IPS-20b (cell line): ENCODE measurements around the gene ACVR1.

Experiments
- H3K27ac ChIP-seq: one replicate; pipeline ENCODE4 v1.5.1; 2013; ENCODE audit warnings: low read length
- H3K27me3 ChIP-seq: 2 replicates; pipeline ENCODE4 v1.6.1; 2013; ENCODE audit warnings: mild to moderate bottlenecking, low read length, inconsistent platforms; ENCODE audit not compliant: insufficient read depth
- H3K36me3 ChIP-seq: 2 replicates; pipeline ENCODE4 v1.6.1; 2013; ENCODE audit warnings: low read depth, mild to moderate bottlenecking, inconsistent platforms, low read length, moderate library complexity; ENCODE audit not compliant: insufficient read depth
- H3K4me1 ChIP-seq: 2 replicates; pipeline ENCODE4 v1.6.1; 2013; ENCODE audit warnings: mild to moderate bottlenecking, control low read depth, inconsistent platforms, low read length, moderate library complexity; ENCODE audit not compliant: insufficient read depth
- H3K4me3 ChIP-seq: 2 replicates; pipeline ENCODE4 v1.5.1; 2013; ENCODE audit warnings: mild to moderate bottlenecking, low read length, inconsistent platforms
- H3K9ac ChIP-seq: 2 replicates; pipeline ENCODE4 v1.6.1; 2013; ENCODE audit warnings: low read depth, mild to moderate bottlenecking, inconsistent platforms, low read length, moderate library complexity
- H3K9me3 ChIP-seq: 2 replicates; pipeline ENCODE4 v1.6.1; 2013; ENCODE audit warnings: mild to moderate bottlenecking, low read depth, low read length, inconsistent platforms; ENCODE audit not compliant: insufficient read depth

Gene ACVR1

DNA sequence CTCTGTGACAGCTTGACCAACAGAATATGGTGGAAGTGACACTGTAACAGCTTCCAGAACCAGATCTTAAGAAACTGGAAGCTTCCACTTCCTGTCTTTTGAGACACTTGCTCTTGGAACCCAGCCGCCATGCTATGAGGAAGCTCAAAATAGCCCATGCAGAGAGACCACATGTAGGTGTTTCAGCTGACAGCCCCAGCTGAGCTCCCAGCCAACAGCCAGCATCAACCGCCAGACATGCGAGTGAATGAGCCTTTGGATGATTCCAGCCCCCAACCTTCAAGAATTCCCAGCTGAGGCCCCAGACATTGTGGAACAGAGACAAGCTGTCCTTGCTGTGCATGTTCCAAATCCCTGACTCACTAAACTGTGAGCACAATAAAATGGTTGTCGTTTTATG, 27.9 kb downstream of the ACVR1 start:
- no peak overlapping the region for H3K4me3 ChIP-seq

DNA sequence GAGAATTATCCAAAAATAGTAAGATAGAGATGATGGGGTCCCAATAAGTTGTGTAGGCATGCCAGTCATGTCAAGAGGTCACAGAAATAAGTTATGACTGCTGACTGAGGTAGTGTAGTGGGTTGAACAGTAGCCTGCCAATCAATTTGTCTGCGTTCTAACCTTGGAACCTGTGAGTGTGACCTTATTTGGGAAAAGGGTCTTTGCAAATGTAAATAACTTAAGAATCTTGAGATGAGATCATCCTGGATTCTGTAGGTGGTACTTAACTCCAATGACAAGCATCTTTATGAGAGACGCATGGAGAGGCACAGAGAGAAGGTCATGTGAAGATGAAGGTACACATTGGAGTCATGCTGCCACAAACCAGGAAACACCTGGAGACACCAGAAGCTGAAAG, 31.0 kb downstream of the ACVR1 start:
- H3K36me3 ChIP-seq: no peaks in the 10 kb centered on the region
- H3K27ac ChIP-seq: no peak overlapping the region
- H3K9ac ChIP-seq: no peak overlapping the region
- H3K4me1 ChIP-seq: peaks cover 19% of the 10 kb centered on the region
- no peaks in the 10 kb centered on the region for H3K27me3 ChIP-seq
- no peak overlapping the region for H3K4me3 ChIP-seq
- no peaks in the 10 kb centered on the region for H3K9me3 ChIP-seq

More for the DNA sequence above, 27.9 kb downstream of the ACVR1 start:
- no peak overlapping the region for H3K27ac ChIP-seq
- no peak overlapping the region for H3K9ac ChIP-seq
- H3K36me3 ChIP-seq: no peaks in the 10 kb centered on the region
- peaks cover 9% of the 10 kb centered on the region for H3K4me1 ChIP-seq
- H3K27me3 ChIP-seq: no peaks in the 10 kb centered on the region
- H3K9me3 ChIP-seq: no peaks in the 10 kb centered on the region

DNA sequence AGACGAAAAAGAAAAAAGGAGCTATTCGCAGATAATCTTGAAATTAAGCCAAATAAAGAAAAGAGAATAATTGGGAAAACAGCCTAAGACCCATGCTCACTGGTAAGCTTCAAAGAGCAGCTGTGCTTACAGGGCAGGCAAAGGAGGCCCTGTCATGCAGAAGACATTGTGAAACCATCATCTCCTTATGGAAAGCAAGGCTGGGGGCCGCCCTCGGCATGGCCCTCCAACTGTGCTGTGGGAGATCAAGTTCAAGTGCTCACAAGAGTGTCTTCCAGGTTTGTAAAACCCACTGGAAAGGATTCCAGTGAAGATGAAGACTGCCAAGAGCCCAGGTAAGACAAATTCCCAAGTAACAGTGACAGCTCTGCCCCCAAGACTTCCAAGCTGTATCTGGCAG, 32.2 kb downstream of the ACVR1 start:
- H3K27me3 ChIP-seq: no peaks in the 10 kb centered on the region
- no peak overlapping the region for H3K4me3 ChIP-seq
- peaks cover 29% of the 10 kb centered on the region for H3K4me1 ChIP-seq
- no peak overlapping the region for H3K9ac ChIP-seq
- no peaks in the 10 kb centered on the region for H3K36me3 ChIP-seq
- no peak overlapping the region for H3K27ac ChIP-seq
- H3K9me3 ChIP-seq: no peaks in the 10 kb centered on the region

DNA sequence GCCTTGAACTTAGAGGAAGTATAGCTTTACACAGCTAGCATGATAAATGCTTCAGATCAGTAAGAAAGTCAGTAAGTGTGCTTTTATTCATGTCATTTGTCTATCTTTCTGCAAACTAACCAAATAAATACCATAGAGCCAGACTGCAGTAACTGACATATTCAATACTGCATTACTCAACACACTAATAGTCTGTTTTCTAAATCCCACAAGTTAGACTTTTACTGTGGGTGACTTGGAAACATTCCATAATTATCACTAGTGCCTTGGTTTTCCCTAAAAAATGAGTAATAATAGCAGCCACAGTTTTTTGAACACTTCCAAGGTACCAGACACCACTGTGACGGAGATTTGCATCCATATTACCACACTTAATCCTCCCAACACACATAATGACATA, 33.0 kb downstream of the ACVR1 start:
- Histone ChIP-seq H3K36me3 (no peaks in the 10 kb centered on the region), H3K4me3 (no peak overlapping the region)

DNA sequence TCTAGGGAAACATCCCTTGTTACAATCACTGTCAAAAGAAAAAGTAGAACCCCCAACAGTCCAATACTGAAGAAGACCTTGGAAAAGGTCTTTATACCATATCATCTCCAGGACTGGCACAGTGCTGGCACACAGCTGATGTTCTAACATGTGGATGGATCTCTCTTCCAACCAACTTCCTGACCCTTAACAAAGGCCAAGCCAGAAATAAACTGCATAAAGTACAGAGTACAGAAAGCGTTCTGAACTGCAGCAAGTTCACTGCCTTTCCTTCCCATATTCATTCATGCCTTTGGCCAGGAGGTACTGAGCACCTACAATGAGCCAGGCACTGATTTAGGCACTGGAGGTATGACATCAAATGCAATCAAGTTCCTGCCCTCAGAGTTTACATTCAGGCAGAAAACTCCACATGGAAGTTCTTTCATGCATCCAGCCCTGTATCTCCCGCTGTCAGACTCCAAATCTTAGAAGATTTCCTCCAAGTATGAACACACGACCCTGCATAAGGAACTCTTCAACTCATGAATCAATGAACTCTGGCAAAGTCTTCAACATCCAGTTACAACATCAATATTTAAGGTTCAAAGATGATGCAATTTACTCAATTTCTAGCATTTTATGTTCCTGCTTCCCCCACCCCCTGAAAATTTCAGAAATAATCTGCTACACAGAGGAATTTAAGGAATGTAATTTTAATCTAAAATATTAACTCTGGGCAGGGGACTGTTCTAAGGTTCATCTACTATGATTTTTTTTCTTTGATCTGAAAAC, 33.8 kb downstream of the ACVR1 start:
- Histone ChIP-seq H3K27me3 (no peaks in the 10 kb centered on the region), H3K4me3 (no peak overlapping the region), H3K9me3 (no peaks in the 10 kb centered on the region), H3K4me1 (peaks cover 41% of the 10 kb centered on the region), H3K27ac (no peak overlapping the region), H3K9ac (no peak overlapping the region), H3K36me3 (no peaks in the 10 kb centered on the region)

More for the DNA sequence above, 33.0 kb downstream of the ACVR1 start:
- H3K27me3 ChIP-seq: no peaks in the 10 kb centered on the region
- H3K4me1 ChIP-seq: peaks cover 33% of the 10 kb centered on the region
- no peak overlapping the region for H3K9ac ChIP-seq
- H3K27ac ChIP-seq: no peak overlapping the region
- H3K9me3 ChIP-seq: no peaks in the 10 kb centered on the region

DNA sequence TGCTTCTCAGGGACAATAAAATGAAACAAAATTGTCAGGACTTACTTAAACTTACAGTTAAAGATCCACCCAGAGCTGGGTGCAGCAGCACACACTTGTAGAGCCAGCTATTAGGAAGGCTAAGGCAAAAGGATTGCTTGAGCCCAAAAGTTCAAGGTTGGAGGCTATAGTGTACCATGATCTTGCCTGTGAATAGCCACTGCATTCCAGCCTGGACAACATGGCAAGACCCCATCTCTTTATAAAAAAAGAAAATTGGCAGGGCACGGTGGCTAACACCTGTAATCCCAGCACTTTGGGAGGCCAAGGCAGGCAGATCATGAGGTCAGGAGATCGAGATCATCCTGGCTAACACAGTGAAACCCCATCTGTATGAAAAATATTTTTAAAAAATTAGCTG, 34.6 kb downstream of the ACVR1 start:
- Histone ChIP-seq H3K9me3 (no peaks in the 10 kb centered on the region), H3K4me3 (no peak overlapping the region), H3K27me3 (no peaks in the 10 kb centered on the region), H3K4me1 (peaks cover 48% of the 10 kb centered on the region), H3K27ac (no peak overlapping the region), H3K9ac (no peak overlapping the region), H3K36me3 (no peaks in the 10 kb centered on the region)

DNA sequence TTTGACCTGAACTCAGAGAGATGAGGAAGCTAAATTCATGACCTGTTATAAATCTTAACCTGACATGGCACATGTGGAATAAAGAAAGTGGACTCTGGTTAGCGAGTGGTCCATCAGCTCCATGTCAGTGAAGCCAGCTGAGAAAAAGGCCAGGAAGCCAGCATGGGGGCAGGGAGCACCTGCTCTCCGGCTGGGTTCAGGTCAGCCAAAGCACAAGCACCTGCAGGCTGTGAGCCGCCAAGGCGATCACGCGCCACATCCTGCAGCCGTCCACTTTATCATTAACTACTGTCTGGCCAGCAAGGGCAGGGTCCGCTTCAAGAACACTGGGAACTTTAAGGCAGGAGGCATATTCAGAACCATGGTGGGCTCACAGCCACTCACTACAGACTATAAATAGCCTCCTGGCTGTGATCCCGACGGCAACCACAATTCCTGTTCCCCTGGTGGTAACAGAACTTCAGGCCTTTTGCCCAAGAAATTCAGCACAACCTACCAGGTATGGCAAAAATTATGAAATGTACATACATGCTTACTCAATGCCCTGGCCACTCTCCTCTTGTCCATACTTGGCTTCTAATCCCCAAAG, 35.5 kb downstream of the ACVR1 start:
- peaks cover 57% of the 10 kb centered on the region for H3K4me1 ChIP-seq
- no peaks in the 10 kb centered on the region for H3K27me3 ChIP-seq
- H3K9ac ChIP-seq: no peak overlapping the region
- H3K36me3 ChIP-seq: no peaks in the 10 kb centered on the region
- H3K4me3 ChIP-seq: no peak overlapping the region
- no peak overlapping the region for H3K27ac ChIP-seq
- no peaks in the 10 kb centered on the region for H3K9me3 ChIP-seq

DNA sequence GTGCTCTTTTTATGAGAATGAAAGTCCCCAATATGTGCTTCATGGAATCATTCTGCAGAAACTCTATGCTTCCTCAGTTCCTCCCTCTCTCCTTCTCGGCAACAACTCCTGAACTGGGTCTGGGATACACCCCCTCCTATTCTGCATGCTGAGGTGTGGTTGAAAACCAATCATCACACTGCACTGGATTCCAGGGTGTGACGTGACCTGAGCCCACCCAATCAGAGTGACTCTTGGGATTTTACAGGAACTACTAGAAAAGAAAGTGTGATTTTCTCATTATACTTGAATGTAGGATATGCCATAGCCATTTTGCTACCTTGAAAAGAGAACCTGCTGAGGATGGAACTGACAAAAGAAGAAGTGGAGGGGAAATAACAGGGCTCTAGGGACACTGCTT, 36.3 kb downstream of the ACVR1 start:
- Histone ChIP-seq H3K27ac (no peak overlapping the region), H3K9ac (no peak overlapping the region), H3K4me3 (peak overlapping the region; percentile 41; the same call in 1 of the 2 replicates), H3K9me3 (no peaks in the 10 kb centered on the region), H3K4me1 (peaks cover 56% of the 10 kb centered on the region), H3K27me3 (no peaks in the 10 kb centered on the region), H3K36me3 (no peaks in the 10 kb centered on the region)

DNA sequence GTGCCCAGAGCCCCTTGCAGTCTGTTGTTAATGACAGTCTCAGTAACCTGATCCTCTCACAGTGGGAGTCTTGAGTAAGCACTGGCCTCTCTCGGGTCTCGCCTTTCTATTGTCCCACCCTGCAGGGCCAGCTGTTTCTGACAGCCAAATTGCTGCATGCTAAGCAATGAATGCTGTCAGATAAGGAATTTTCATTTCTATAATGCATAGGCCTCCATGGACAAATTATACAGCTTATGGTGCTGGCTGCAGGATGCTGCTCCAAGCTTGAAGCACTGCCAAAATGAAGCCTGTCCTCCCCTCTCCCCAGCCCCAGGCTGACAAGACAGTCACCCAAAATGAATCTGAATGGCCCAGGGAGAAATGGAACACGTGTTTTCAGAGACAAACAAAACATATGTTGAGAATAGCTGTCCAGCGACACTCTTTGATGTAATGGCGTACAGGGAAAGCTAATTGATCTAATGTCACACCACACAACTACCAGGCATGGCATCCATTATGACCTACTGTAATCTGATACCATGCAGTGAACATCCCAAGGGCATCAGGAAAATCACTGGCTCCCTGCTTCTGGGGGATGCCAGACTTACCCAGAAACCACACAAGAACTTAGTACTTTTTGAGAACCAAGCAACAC, 36.8 kb downstream of the ACVR1 start:
- Histone ChIP-seq H3K4me3 (peak overlapping the region; percentile 41; the same call in 1 of the 2 replicates), H3K4me1 (peaks cover 56% of the 10 kb centered on the region), H3K9ac (no peak overlapping the region), H3K27ac (no peak overlapping the region), H3K27me3 (no peaks in the 10 kb centered on the region), H3K9me3 (no peaks in the 10 kb centered on the region), H3K36me3 (no peaks in the 10 kb centered on the region)

DNA sequence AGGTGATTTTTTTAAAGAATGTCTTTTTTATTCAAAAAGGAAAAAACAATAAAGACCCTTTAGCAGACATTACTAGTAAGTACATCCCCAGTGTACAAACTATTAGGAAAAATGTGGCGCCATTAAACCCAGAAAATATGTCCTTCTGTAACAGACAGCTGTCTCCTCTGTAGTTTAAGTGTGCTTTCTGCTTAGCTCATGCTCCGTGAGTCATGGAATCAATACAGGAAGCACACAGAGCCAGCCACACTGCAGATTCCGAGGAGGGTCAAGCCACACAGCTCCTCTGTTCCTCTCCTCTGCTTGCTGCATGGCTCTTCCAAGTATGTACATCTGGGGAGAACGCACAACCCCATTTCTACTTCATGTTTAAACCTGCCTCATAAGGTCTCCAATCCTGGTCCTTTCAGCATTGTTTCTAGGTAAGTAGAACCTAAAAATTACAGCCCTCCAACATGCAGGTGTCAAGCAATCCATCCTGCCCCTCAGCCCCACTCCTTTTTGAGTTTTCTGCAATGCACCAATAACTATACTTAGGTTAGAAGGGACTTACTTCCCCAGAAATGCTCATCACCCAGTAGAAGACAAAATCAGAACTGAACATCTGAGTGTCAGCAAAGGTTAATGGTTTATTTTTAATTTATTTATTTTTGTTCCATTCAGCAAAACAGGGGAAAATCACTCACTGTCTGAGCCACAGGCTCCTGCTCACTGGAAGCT, 37.5 kb downstream of the ACVR1 start:
- 0 out of 2 replicates have a peak overlapping the region, but pooled peaks have one; percentile 11 for H3K4me3 ChIP-seq
- no peaks in the 10 kb centered on the region for H3K27me3 ChIP-seq
- peak overlapping the region; percentile 18; the same call in 1 of the 2 replicates for H3K9ac ChIP-seq
- no peaks in the 10 kb centered on the region for H3K9me3 ChIP-seq
- H3K27ac ChIP-seq: no peak overlapping the region
- peaks cover 56% of the 10 kb centered on the region for H3K4me1 ChIP-seq
- H3K36me3 ChIP-seq: no peaks in the 10 kb centered on the region

DNA sequence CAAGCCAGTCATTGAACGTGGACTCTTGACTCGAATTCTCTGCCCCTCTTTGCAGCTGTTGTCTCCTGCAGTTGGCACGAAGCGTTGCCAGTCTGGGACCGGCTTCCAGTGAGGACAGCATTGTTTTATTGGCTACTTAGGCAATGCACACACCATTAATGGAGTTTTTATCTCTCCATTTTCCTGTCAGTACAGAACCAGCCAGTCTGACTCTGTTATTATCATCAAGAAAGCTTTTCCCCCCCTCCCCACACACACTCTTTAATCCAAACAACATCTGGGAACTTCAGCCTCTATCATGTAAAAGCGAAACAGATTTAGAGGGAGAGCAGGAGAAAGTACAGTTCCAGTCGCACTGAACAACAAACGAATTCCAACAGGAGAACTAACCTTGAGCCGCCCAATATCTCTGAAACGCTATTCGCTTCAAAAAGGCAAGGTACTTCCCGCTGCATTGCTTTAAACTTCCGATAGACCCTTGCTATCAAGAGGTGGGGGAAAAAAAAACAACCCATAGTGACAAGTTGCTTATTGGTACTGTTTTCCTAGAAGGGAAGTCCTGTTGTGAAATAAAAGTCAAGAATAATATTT, 38.2 kb downstream of the ACVR1 start:
- Histone ChIP-seq H3K9ac (no peak overlapping the region), H3K27me3 (no peaks in the 10 kb centered on the region), H3K27ac (no peak overlapping the region), H3K4me3 (no peak overlapping the region), H3K36me3 (no peaks in the 10 kb centered on the region), H3K9me3 (no peaks in the 10 kb centered on the region), H3K4me1 (peaks cover 61% of the 10 kb centered on the region)
